Measurements from ENCODE around the gene ATG101. TPM values are rescaled to one million over a fixed set of nuclear protein-coding genes. Genes with fewer than 3 reads are reported as not detected.

The ATG101 gene
- total and polyA plus RNA-seq, 2 experiments from 2014 or later, result 27.7 to 60.3 TPM

- Mint-ChIP-seq H3K9me3 (no peaks in the 10 kb centered on the region; the same call in 2 of the 3 replicates), H3K27ac (no peak overlapping the region), H3K36me3 (ENCODE audit: low read depth) (peaks cover 3% of the 10 kb centered on the region; the same call in 1 of the 3 replicates), H3K4me3 (peak overlapping the region; percentile 78), H3K27me3 (ENCODE audit: insufficient read depth, low read depth, poor library complexity) (peaks cover 34% of the 10 kb centered on the region), H3K4me1 (peaks cover 28% of the 10 kb centered on the region)
- TF ChIP-seq CREB1 (CRISPR knock-in tag; IDR thresholded peaks at IDR 0.05; ENCODE audit: low read depth), result no peak
- H3K27ac ChIP-seq (ENCODE audit: low read depth), result no peak overlapping the region
- H3K4me2 ChIP-seq, result peak overlapping the region; percentile 98
- peaks cover 30% of the 10 kb centered on the region for H4K20me1 ChIP-seq (replicated peaks; ENCODE audit: insufficient read depth)
- H3K4me1 ChIP-seq (ENCODE audit: insufficient read depth), result peaks cover 18% of the 10 kb centered on the region
- H3K9me2 ChIP-seq (ENCODE audit: insufficient read depth), result no peaks in the 10 kb centered on the region
- no peaks in the 10 kb centered on the region for H3K79me2 ChIP-seq (replicated peaks; ENCODE audit: insufficient read depth)
- H3K36me3 ChIP-seq (ENCODE audit: insufficient read depth), result no peaks in the 10 kb centered on the region
- no peak overlapping the region for H2AFZ ChIP-seq
- H3F3A ChIP-seq (replicated peaks; ENCODE audit: low read depth), result peaks cover 2% of the 10 kb centered on the region; the same call in 1 of the 2 replicates
- no peak for ATAC-seq
- no peak overlapping the region for H3K4me3 ChIP-seq
- peaks cover 51% of the 10 kb centered on the region for H3K27me3 ChIP-seq (ENCODE audit: insufficient read depth)
- DNase-seq (ENCODE audit: low spot score), result no peak
Observed at GRCh38 chr12:52049688-52050087, 20.1 kb upstream of the ATG101 start.

GRCh38 chr12:52050116-52050757, 19.5 kb upstream of the ATG101 start:
- Histone ChIP-seq H3K9me2 (ENCODE audit: insufficient read depth) (no peaks in the 10 kb centered on the region), H3K27me3 (ENCODE audit: insufficient read depth) (peaks cover 51% of the 10 kb centered on the region), H4K20me1 (replicated peaks; ENCODE audit: insufficient read depth) (peaks cover 30% of the 10 kb centered on the region), H3K4me2 (peak overlapping the region; percentile 98), H3K4me1 (ENCODE audit: insufficient read depth) (peaks cover 18% of the 10 kb centered on the region), H3K4me3 (peak overlapping the region; percentile 86), H3K79me2 (replicated peaks; ENCODE audit: insufficient read depth) (no peaks in the 10 kb centered on the region), H3K36me3 (ENCODE audit: insufficient read depth) (no peaks in the 10 kb centered on the region), H3K27ac (ENCODE audit: low read depth) (no peak overlapping the region), H2AFZ (no peak overlapping the region), H3F3A (replicated peaks; ENCODE audit: low read depth) (peaks cover 2% of the 10 kb centered on the region; the same call in 1 of the 2 replicates)
- TF ChIP-seq, protein P1, sequence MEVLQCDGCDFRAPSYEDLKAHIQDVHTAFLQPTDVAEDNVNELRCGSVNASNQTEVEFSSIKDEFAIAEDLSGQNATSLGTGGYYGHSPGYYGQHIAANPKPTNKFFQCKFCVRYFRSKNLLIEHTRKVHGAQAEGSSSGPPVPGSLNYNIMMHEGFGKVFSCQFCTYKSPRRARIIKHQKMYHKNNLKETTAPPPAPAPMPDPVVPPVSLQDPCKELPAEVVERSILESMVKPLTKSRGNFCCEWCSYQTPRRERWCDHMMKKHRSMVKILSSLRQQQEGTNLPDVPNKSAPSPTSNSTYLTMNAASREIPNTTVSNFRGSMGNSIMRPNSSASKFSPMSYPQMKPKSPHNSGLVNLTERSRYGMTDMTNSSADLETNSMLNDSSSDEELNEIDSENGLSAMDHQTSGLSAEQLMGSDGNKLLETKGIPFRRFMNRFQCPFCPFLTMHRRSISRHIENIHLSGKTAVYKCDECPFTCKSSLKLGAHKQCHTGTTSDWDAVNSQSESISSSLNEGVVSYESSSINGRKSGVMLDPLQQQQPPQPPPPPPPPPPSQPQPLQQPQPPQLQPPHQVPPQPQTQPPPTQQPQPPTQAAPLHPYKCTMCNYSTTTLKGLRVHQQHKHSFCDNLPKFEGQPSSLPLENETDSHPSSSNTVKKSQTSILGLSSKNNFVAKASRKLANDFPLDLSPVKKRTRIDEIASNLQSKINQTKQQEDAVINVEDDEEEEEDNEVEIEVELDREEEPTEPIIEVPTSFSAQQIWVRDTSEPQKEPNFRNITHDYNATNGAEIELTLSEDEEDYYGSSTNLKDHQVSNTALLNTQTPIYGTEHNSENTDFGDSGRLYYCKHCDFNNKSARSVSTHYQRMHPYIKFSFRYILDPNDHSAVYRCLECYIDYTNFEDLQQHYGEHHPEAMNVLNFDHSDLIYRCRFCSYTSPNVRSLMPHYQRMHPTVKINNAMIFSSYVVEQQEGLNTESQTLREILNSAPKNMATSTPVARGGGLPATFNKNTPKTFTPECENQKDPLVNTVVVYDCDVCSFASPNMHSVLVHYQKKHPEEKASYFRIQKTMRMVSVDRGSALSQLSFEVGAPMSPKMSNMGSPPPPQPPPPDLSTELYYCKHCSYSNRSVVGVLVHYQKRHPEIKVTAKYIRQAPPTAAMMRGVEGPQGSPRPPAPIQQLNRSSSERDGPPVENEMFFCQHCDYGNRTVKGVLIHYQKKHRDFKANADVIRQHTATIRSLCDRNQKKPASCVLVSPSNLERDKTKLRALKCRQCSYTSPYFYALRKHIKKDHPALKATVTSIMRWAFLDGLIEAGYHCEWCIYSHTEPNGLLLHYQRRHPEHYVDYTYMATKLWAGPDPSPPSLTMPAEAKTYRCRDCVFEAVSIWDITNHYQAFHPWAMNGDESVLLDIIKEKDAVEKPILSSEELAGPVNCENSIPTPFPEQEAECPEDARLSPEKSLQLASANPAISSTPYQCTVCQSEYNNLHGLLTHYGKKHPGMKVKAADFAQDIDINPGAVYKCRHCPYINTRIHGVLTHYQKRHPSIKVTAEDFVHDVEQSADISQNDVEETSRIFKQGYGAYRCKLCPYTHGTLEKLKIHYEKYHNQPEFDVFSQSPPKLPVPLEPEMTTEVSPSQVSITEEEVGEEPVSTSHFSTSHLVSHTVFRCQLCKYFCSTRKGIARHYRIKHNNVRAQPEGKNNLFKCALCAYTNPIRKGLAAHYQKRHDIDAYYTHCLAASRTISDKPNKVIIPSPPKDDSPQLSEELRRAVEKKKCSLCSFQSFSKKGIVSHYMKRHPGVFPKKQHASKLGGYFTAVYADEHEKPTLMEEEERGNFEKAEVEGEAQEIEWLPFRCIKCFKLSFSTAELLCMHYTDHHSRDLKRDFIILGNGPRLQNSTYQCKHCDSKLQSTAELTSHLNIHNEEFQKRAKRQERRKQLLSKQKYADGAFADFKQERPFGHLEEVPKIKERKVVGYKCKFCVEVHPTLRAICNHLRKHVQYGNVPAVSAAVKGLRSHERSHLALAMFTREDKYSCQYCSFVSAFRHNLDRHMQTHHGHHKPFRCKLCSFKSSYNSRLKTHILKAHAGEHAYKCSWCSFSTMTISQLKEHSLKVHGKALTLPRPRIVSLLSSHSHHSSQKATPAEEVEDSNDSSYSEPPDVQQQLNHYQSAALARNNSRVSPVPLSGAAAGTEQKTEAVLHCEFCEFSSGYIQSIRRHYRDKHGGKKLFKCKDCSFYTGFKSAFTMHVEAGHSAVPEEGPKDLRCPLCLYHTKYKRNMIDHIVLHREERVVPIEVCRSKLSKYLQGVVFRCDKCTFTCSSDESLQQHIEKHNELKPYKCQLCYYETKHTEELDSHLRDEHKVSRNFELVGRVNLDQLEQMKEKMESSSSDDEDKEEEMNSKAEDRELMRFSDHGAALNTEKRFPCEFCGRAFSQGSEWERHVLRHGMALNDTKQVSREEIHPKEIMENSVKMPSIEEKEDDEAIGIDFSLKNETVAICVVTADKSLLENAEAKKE (CRISPR knock-in tag; IDR thresholded peaks at IDR 0.05), result no peak
- no peak for TF ChIP-seq JUNB (IDR thresholded peaks at IDR 0.05; ENCODE audit: unreplicated experiment)
- TF ChIP-seq NANOG (IDR thresholded peaks at IDR 0.05; ENCODE audit: borderline replicate concordance), result no peak
- no peak for TF ChIP-seq ZNF114 (CRISPR knock-in tag; IDR thresholded peaks at IDR 0.05)
- TF ChIP-seq ZNF331 (CRISPR knock-in tag; IDR thresholded peaks at IDR 0.05; ENCODE audit: low read depth), result no peak
- TF ChIP-seq, protein P2, sequence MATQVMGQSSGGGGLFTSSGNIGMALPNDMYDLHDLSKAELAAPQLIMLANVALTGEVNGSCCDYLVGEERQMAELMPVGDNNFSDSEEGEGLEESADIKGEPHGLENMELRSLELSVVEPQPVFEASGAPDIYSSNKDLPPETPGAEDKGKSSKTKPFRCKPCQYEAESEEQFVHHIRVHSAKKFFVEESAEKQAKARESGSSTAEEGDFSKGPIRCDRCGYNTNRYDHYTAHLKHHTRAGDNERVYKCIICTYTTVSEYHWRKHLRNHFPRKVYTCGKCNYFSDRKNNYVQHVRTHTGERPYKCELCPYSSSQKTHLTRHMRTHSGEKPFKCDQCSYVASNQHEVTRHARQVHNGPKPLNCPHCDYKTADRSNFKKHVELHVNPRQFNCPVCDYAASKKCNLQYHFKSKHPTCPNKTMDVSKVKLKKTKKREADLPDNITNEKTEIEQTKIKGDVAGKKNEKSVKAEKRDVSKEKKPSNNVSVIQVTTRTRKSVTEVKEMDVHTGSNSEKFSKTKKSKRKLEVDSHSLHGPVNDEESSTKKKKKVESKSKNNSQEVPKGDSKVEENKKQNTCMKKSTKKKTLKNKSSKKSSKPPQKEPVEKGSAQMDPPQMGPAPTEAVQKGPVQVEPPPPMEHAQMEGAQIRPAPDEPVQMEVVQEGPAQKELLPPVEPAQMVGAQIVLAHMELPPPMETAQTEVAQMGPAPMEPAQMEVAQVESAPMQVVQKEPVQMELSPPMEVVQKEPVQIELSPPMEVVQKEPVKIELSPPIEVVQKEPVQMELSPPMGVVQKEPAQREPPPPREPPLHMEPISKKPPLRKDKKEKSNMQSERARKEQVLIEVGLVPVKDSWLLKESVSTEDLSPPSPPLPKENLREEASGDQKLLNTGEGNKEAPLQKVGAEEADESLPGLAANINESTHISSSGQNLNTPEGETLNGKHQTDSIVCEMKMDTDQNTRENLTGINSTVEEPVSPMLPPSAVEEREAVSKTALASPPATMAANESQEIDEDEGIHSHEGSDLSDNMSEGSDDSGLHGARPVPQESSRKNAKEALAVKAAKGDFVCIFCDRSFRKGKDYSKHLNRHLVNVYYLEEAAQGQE (IDR thresholded peaks at IDR 0.05; ENCODE audit: unreplicated experiment), result no peak
- TF ChIP-seq POLR2AphosphoS5 (IDR thresholded peaks at IDR 0.05; ENCODE audit: low read depth), result no peak
- no peak for TF ChIP-seq CREB1 (CRISPR knock-in tag; IDR thresholded peaks at IDR 0.05; ENCODE audit: low read depth)
- no peak overlapping the region for H3K27ac Mint-ChIP-seq
- peak overlapping the region; percentile 78 for H3K4me3 Mint-ChIP-seq
- DNase-seq (ENCODE audit: low spot score) (peak; percentile 68), ATAC-seq (peak; percentile 66)
- peaks cover 34% of the 10 kb centered on the region for H3K27me3 Mint-ChIP-seq (ENCODE audit: insufficient read depth, low read depth, poor library complexity)
- H3K36me3 Mint-ChIP-seq (ENCODE audit: low read depth), result peaks cover 3% of the 10 kb centered on the region; the same call in 1 of the 3 replicates
- peaks cover 28% of the 10 kb centered on the region for H3K4me1 Mint-ChIP-seq
- no peaks in the 10 kb centered on the region; the same call in 2 of the 3 replicates for H3K9me3 Mint-ChIP-seq
